Cardiac muscle cell (in vitro differentiated cells and primary cell): Measurements from ENCODE around the gene TNFRSF1A. TPM values are rescaled to one million over a fixed set of nuclear protein-coding genes. Genes with fewer than 3 reads are reported as not detected.

Source experiments
- DNase-seq, 2 donors: peaks; one replicate each; pipeline versions ENCODE4 v3.0.0 to v3.0.0-alpha.2; 2010 to 2017; ENCODE audit warnings: low read depth in 1 of 2, low spot score in 1 of 2
- H3K27ac ChIP-seq: fragments of 200-600 bp; sonication (generic); 2 replicates; pipeline ENCODE4 v1.5.1; 2016
- H3K27me3 ChIP-seq: fragments of 200-600 bp; sonication (generic); 2 replicates; pipeline ENCODE4 v1.6.0; 2016; ENCODE audit warnings: control low read depth
- H3K36me3 ChIP-seq: fragments of 200-600 bp; sonication (generic); 2 replicates; pipeline ENCODE4 v1.5.1; 2016; ENCODE audit warnings: control low read depth
- H3K4me1 ChIP-seq: fragments of 200-600 bp; sonication (generic); 2 replicates; pipeline ENCODE4 v1.8.1; 2017; ENCODE audit warnings: low read depth, mild to moderate bottlenecking, mixed run types
- H3K4me3 ChIP-seq: fragments of 200-600 bp; sonication (generic); 2 replicates; pipeline ENCODE4 v1.5.1; 2016; ENCODE audit warnings: mild to moderate bottlenecking
- H3K9me3 ChIP-seq: fragments of 200-600 bp; sonication (generic); 2 replicates; pipeline ENCODE4 v1.5.1; 2017; ENCODE audit warnings: low read depth, mild to moderate bottlenecking, control low read depth
- polyA plus RNA-seq: library from polyadenylated mRNA; unstranded; fragments of >200 nt; fragmentation: Nextera tagmentation; extraction: Ambion mirVana; gene quantifications from 2 replicates; pipeline ENCODE4 v1.2.1, GENCODE V29; 2016
- total RNA-seq: library from RNA; depleted of rRNA; stranded (reverse); fragments of >200 nt; gene quantifications from 2 replicates; pipeline ENCODE4 v1.2.3, GENCODE V29; 2016
- TF ChIP-seq, protein P1 (sequence below): IDR thresholded peaks from 2 replicates; pipeline ENCODE4 v1.5.1; 2012; ENCODE audit warnings: low read depth, mild to moderate bottlenecking, low read length

The TNFRSF1A gene
- total and polyA plus RNA-seq, 2 experiments from 2014 or later: 33.3 to 42.3 TPM

DNA sequence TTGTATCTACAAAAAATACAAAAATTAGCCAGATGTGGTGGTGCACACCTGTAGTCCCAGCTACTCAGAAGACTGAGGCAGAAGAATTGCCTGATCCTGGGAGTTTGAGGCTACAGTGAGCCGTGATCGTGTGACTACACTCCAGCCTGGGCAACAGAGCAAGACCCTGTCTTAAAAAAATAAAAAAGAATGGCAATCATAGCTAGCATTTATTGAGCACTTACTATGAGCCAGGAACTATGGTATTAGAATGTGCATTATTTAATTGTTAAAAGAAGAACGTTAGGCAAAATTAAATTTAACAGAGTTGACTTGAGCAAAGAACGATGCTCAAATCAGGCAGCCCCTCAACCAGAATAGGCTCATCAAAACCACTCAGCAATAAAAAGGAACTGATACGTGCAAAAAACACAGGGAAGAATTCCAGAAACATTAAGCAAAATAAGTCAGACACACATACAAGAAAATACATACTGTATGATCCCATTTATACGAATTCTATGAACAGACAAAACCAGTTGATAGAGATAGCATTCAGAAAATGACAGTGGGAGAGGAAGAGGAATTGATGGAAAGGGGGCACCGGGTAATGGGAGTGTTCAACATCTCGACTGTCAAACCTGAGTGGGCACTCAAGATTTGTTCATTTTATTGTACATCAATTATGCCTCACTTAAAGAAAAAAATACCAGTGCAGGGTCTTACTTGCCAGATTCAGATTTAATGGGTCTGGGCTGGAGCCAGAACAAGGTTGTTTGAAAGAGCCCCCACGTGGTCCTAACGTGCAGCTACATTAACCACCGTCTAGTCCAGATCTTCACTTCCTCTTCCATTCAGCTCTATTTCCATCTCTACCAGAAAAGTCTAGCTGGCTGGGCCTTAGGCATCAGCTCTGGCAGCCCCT, 25.4 kb upstream of the TNFRSF1A start:
- DNase-seq: peak in 1 of 2 donors; percentile 69
- H3K27me3 ChIP-seq: no peaks in the 10 kb centered on the region
- H3K36me3 ChIP-seq: no peaks in the 10 kb centered on the region
- H3K9me3 ChIP-seq: no peaks in the 10 kb centered on the region
- H3K27ac ChIP-seq: no peak overlapping the region
- TF ChIP-seq, protein P1, sequence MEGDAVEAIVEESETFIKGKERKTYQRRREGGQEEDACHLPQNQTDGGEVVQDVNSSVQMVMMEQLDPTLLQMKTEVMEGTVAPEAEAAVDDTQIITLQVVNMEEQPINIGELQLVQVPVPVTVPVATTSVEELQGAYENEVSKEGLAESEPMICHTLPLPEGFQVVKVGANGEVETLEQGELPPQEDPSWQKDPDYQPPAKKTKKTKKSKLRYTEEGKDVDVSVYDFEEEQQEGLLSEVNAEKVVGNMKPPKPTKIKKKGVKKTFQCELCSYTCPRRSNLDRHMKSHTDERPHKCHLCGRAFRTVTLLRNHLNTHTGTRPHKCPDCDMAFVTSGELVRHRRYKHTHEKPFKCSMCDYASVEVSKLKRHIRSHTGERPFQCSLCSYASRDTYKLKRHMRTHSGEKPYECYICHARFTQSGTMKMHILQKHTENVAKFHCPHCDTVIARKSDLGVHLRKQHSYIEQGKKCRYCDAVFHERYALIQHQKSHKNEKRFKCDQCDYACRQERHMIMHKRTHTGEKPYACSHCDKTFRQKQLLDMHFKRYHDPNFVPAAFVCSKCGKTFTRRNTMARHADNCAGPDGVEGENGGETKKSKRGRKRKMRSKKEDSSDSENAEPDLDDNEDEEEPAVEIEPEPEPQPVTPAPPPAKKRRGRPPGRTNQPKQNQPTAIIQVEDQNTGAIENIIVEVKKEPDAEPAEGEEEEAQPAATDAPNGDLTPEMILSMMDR: peak; percentile 39
- H3K4me1 ChIP-seq: no peaks in the 10 kb centered on the region
- no peak overlapping the region for H3K4me3 ChIP-seq

DNA sequence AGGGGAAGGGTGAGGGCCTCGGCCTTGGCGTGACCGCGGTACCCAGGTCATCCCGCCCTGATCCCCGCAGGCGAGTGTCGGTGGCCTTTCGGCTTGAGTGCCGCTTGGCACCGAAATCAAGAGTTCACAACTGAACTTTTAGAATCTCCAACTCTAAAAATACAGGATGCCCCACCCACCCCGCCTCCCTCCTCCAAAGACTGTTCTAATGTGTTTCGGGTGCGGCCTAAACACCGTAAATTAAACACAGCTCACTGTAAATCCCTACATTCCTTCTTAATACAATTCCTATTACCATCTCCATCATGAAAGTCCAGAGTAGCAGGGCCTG, 22.1 kb upstream of the TNFRSF1A start:
- no peaks in the 10 kb centered on the region for H3K27me3 ChIP-seq
- H3K9me3 ChIP-seq: no peaks in the 10 kb centered on the region
- H3K27ac ChIP-seq: no peak overlapping the region
- no peaks in the 10 kb centered on the region for H3K4me1 ChIP-seq
- peak overlapping the region; percentile 29 for H3K4me3 ChIP-seq
- DNase-seq: no peak
- TF ChIP-seq, protein P1: no peak
- no peaks in the 10 kb centered on the region for H3K36me3 ChIP-seq

DNA sequence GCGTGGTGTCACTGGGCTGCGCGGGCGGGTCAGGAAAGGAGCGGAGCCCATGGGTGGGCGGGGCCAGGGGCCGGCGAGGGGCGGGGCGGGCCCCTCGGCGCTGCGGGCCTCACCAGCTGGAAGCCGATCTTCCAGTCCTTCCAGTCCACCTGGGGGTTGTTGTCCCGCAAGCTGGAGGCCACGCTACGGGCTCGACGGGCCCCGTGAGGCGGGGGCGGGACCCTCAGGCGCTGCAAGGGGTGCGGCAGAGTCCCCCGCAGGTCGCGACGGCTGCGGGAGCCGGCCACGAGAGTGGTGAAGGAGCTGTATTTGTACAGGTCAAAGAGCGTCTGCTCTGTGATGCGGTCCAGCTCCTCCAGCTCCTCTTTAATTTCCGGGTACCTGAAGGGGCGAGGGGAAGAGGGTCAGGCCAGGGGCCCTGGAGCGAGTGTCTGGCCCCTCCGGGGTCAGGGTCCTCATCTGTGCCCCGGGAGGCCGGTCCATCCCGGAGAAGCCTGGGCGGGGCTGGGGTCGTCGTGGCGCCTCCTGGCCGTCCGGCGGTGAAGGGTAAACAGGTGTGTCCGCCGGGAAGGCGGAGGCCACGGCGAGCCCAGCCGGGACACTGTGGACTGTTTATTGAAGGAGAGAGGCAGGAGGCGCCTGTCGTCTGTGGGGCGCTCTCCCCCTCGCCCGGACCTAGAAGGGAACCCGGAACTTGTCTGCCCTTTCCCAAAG, 21.6 kb upstream of the TNFRSF1A start:
- Histone ChIP-seq H3K4me1 (no peaks in the 10 kb centered on the region), H3K27ac (no peak overlapping the region), H3K4me3 (peak overlapping the region; percentile 29), H3K27me3 (no peaks in the 10 kb centered on the region), H3K36me3 (no peaks in the 10 kb centered on the region), H3K9me3 (no peaks in the 10 kb centered on the region)
- peak; percentile 73 to 75 for DNase-seq
- TF ChIP-seq, protein P1: no peak

DNA sequence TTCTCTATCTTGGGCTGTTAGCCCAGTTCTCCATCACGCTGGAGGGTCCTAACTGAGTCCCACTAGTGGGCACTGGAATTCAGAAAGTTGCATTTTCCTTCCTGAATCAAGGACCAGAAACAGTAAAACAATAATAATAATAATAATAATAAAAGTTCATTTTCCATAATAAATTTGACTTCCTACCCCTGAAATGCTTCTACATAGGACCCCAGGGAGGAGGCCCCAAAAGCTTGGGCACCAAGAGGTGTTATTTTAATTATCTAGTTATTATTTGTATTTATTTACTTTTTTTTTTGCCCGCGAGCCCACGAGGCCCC, 21.1 kb upstream of the TNFRSF1A start:
- Histone ChIP-seq H3K27me3 (no peaks in the 10 kb centered on the region), H3K36me3 (no peaks in the 10 kb centered on the region), H3K4me3 (peak overlapping the region; percentile 29), H3K27ac (no peak overlapping the region), H3K4me1 (no peaks in the 10 kb centered on the region), H3K9me3 (no peaks in the 10 kb centered on the region)
- TF ChIP-seq, protein P1: no peak
- no peak for DNase-seq

DNA sequence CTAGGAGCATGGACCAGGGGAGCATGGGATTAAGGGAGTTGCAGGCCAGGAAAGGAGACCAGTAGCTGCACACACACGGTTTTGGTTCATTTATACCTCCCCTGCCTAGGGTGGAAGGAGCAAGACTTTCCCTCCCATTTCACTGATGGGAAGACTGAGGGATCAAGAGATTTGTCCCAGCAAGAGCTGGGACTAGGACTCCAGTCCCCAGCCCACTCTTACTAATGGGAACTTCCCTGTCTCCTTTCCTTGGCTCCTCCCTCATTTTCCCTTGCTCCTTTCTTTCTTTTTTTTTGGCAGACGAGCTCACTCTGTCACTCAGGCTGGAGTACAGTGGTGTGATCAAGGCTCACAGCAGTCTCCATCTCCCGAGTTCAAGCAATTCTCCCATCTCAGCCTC, 20.5 kb upstream of the TNFRSF1A start:
- no peak for DNase-seq
- TF ChIP-seq, protein P1: no peak
- H3K27ac ChIP-seq: no peak overlapping the region
- no peaks in the 10 kb centered on the region for H3K36me3 ChIP-seq
- no peak overlapping the region for H3K4me3 ChIP-seq
- no peaks in the 10 kb centered on the region for H3K9me3 ChIP-seq
- no peaks in the 10 kb centered on the region for H3K27me3 ChIP-seq
- no peaks in the 10 kb centered on the region for H3K4me1 ChIP-seq
